ENCODE data around the gene G6PC1.

The G6PC1 gene

DNA sequence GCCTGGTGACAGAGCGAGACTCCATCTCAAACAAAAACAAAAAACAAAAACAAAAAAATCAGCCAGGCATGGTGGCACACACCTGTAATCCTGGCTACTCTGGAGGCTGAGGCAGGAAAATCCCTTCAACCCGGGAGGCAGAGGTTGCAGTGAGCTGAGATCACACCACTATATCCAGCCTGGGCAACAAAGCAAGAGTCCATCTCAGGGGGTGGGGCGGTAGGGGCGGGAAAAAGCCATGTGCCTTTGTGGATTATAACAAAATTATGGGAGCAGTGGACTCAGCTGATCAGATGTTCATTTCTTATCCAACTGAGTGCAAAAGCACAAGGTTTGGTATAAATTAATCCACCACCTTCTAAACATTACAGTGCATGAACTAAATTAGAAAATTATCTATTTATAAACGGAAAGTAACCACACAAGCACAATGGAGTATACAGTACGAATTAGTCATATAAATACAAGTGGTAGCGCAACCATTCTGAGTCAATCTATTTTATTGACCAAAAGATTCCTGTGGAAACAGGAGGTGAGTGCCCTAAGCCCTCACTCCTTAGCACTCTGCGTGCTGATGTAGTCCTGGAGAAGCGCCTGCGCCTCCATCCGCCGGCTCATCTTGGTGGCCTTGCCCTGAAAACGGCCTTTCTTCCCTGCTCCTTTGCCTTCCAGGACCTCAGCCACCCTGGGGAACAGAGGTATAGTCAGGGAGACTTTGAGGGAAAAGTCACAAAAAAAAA lies 49.6 kb downstream of the G6PC1 start:
- no peak for DNase-seq

Data from stimulated activated CD4-positive, alpha-beta T cell treated with anti-CD3 and anti-CD28 coated beads, Interleukin-4, amount 100 ng/mL, for 4 hours (primary cell).